ENCODE data around the gene VPS45.
"Not testable (repeated sequence)": the region's sequence is repeated elsewhere in the genome, so short reads cannot be mapped to it uniquely, and the experiment has no call there.

VPS45 gene

GRCh38 chr1:150135400-150135799 is 67.8 kb downstream of the VPS45 start:
- not testable (repeated sequence) for DNase-seq

DNA sequence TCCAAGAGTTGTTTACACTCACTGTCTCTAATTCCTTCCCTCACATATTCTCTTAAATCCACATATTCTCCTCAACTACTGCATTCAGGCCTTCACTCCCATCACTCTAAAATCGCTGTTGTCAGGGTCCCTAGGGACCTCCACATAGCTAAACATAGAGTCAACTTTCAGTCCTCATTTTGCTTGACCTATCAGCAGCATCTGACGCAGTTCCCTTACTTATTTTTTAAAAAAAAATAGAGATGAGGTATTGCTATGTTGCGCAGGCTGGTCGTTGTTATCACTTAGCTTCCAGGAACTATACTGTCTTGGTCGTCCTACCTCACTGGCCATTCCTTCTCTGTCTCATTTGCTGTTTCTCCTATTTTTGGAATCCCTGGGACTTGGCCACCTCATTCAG is 70.5 kb downstream of the VPS45 start:
- DNase-seq = no peak

DNA sequence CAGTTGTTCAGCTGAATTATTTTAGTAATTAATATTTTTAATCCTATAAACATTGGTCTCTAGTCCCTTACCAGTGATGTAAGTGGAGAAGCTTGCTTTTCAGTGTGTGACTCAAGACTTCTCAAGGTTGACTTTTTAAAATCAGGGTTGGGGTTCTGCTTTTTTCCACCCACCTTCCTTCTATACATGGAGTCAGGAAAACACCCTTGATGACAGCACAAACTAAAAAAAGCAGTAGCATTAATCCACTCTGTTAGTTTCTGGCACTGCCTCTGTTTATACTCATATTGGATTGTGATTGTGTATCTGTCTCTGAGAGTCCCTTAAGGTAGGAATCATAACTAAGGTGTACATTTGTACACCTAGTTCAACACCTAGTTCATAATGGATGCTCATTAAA is 73.9 kb downstream of the VPS45 start:
- DNase-seq = no peak

- no peak for DNase-seq
These were observed 74.5 kb downstream of the VPS45 start for GRCh38 chr1:150142083-150142482.

DNA sequence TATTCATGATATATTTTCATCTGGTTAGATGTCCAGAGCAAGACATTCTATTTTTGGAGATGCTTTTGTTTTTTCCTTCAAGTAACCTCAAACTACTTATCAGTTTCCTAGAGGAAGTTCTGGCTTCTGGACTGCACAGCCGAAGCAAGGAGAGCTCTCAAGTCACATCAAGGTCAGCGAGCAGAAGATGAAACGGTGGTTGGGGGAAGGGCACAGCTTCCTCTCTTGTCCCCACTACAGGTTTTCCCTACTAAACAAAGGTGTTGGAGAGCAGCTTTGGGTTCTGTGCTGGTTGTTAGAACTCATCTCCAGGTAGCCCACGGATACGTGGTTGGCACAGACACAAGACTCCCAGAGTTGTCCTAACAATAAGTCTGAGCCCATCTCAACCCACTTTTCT is 77.0 kb downstream of the VPS45 start:
- no peak for DNase-seq

GRCh38 chr1:150146016-150146415 is 78.4 kb downstream of the VPS45 start:
- DNase-seq = not testable (repeated sequence)

DNA sequence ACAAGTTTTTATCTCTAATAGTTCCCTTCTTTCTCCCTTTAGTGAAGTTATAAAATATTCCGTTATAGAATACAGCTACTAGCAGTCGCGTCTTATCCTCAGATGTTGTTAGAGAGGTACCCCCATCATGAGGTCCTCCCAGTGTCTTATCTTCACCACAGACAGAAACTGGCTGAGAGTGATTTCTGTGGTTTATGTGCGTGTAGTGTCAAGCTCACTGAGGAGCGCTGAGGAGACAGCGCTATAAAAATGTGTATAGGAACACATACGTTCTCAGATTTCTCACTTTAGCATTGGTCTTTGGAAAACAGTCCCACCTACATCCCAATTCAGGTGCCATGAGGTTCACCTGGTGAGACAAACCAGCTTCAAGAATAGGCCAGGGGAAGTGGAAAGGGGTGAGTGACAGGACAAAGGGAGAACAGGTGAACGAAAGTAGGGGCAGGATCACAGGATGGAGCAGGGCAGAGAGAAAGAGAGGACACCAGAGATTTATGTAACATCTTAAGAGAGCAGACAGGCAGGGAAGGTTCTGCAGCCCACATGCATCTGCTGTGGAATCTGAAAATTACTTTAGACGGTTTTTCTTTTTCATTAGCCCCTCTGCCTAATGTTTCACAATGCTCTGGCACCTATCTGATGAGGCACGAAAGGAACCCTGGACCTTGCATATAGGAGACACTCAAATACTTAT is 79.4 kb downstream of the VPS45 start:
- DNase-seq = no peak

GRCh38 chr1:150148837-150149270 is 81.3 kb downstream of the VPS45 start:
- DNase-seq = no peak

- DNase-seq = peak; percentile 78
These were observed 81.9 kb downstream of the VPS45 start, which contains the start of gene PLEKHO1 for GRCh38 chr1:150149271-150150132. TSS of gene PLEKHO1 (plus strand) at chr1:150149916. CDS start at chr1:150150258, 342 bp downstream.

DNA sequence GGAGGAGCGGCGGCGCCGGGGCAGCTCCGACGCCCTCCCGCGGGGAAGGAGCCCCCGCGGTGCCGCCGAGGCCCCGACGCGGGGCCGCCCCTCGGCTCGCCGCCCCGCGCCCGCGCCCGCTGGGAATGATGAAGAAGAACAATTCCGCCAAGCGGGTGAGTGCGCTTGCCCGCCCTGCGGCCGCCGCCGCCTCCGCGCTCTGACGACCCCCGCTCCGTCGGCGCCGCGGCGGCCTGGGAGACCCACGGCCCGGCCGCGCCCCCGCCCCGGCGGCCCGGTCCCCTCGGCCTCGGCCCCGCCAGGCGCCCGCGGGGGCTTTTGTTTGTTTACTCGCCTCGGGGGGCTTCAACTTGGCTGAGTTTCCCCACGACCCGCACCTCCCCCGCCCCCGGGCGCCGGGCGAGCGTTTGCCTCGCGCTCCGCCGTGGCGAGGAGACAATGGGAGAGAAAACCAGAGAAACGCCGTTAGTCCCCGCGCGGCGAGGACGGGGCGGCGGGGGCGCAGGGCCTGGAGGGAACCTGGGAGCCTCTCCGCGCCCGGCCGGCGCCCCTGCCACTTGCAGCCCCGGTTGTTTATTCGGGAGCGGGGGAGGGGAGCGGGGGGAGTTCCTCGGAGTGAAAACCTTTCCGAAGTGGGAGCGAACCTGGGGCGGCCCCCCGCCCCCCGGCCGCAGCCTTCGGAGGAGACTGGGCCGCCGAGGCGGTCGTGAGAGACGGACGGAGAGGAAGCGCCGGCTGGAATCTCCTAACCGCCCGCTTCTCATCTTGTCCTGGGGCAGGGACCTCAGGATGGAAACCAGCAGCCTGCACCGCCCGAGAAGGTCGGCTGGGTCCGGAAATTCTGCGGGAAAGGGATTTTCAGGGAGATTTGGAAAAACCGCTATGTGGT is 82.8 kb downstream of the VPS45 start:
- peak; percentile 21 for DNase-seq

DNA sequence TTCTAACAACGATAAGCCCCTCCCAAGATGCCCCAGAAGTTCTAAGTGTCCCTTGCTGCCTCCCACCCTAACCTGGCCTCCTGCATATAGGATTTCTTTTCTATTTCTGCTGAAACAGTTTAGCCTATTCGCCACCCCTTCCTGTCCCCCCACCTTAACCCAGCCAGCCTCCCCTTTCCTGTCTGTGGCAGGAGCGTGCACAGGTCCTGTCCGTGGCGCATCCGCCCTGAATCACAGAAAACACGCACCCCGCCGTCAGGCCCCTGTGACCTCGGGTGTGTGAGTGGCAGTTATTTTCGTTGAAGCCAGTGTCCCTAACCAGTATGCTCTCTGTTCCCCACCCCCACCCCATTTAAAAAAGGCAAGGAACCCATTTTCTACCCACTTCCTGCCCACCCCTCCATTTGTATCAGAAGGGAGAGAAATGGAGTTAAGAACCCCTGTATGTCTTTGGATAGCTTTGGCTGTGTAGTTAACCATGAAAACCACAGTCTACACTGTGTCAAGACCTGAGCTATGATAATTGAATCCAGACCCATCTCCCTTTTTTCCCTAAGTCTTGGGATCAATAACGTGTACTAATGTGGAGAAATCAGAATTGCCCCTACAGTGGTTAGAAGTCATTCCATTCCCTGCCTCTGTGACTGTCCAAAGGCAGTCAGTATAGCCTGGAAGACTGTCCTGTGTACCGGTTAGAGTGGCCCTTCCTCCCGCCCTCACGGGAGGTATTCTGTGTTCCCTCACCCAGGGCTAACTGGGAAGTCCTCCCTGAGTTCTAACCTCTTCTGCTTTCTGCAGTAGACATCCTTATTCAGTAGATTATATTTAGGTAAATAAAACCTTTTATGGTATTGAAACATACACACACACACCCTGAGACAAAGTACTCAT is 84.0 kb downstream of the VPS45 start:
- peak; percentile 50 for DNase-seq

DNA sequence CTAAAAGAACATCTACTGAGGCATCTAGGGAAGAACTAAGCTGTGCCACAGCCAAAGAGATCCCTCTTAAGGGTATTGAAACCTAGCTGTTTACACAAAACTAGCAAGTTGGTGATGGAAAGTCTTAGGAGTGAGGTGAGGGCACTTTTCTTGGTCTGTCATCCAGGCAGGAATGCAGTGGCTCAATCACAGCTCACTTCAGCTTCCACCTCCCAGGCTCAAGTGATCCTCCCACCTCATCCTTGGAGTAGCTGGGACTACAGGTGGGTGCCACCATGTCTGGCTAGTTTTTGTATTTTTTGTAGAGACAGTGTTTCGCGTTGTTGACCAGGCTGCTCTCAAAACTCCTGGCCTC is 84.6 kb downstream of the VPS45 start:
- no peak for DNase-seq

DNA sequence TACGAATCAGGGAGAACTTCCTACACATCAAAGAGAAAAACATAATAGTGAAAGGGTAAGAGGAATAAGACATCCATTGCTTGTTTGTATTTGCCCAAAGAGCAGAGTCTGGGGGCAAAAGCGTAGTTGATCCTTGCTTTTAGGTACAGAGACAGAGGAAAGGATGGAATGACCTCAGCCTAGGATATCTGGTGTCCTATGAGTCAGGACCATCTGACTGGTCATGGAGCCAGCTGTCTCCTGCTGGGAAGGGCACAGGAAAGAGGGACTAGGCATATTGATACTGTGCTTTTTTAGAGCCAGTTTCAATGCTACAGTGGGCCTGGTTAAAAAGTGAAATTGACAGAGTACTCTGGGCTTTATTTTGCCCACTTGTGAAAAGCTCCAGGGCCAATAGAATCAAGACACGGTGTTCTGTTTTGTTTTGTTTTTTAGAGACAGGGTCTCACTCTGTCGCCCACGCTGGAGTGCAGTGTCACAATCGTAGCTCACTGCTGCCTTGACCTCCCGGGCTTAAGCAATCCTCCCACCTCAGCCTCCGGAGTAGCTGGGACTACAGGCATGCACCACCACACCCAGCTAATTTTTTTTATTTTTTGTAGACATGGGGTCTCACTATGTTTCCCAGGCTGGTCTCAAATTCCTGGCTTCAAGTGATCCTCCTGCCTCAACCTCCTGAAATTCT is 85.3 kb downstream of the VPS45 start:
- no peak for DNase-seq

DNA sequence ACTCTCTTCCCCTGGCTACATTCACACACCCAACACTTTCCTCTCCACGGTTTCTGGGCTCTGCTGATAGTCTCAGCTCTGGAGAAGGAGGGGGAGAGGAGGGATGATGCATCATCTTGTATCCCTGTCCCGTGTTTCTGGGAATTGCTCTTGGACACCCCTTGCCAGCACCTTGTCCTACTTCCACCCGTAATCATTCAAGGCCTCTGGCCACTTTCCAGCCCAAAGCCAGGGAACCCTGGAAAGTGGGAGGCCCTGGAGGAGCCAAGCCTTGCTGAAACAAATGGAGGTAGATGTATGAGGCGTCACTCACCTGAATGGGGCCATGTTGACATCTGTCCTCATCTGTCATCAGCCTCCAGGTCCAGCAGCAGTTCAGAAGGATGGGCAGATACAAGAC is 86.6 kb downstream of the VPS45 start:
- no peak for DNase-seq

- no peak for DNase-seq
These were observed 88.0 kb downstream of the VPS45 start for GRCh38 chr1:150155413-150156071.

GRCh38 chr1:150156868-150157603 is 89.5 kb downstream of the VPS45 start:
- no peak for DNase-seq

DNA sequence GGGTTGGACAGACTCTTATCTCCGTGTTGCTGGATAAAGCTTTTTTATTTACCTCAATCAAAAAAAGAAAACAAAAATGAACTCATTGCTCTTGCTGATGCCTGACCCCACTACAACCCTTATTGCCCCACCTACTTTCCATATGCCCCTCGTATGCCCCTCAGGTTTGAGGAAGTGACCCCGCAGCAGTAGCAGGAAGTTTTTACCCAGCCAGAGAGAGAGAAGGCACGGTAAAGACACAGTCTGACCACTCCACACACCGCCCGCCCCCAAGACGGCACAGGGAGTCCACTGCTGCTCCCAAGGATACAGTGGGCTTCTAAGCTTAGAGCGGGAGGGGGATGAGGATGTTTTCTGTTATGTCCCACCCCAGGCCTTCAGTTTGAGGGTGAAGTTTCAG is 92.0 kb downstream of the VPS45 start:
- DNase-seq = no peak

- no peak for DNase-seq
These were observed 93.5 kb downstream of the VPS45 start for GRCh38 chr1:150160964-150161621.

- DNase-seq = no peak
These were observed 94.4 kb downstream of the VPS45 start for GRCh38 chr1:150161747-150162581.

All from activated gamma-delta T cell (primary cell).